Measurements from ENCODE around the gene WNT8A.

GRCh38 chr5:138051441-138052296 lies 32.2 kb upstream of the WNT8A start:
- TF ChIP-seq, protein P1, sequence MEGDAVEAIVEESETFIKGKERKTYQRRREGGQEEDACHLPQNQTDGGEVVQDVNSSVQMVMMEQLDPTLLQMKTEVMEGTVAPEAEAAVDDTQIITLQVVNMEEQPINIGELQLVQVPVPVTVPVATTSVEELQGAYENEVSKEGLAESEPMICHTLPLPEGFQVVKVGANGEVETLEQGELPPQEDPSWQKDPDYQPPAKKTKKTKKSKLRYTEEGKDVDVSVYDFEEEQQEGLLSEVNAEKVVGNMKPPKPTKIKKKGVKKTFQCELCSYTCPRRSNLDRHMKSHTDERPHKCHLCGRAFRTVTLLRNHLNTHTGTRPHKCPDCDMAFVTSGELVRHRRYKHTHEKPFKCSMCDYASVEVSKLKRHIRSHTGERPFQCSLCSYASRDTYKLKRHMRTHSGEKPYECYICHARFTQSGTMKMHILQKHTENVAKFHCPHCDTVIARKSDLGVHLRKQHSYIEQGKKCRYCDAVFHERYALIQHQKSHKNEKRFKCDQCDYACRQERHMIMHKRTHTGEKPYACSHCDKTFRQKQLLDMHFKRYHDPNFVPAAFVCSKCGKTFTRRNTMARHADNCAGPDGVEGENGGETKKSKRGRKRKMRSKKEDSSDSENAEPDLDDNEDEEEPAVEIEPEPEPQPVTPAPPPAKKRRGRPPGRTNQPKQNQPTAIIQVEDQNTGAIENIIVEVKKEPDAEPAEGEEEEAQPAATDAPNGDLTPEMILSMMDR (IDR thresholded peaks at IDR 0.05; ENCODE audit: insufficient read depth, low read depth, low read length), result no peak
- no peak for TF ChIP-seq EZH2 (IDR thresholded peaks at IDR 0.05; ENCODE audit: insufficient read depth, low read length)
